Astrocyte of the spinal cord (primary cell): Measurements from ENCODE around the gene CASK.

Source experiments
- DNase-seq: peaks from one replicate; pipeline ENCODE4 v3.0.0; 2011; ENCODE audit warnings: low read depth, low spot score
- H3K4me3 ChIP-seq: 2 replicates; pipeline ENCODE4 v1.5.1; 2011; ENCODE audit warnings: low read depth, mild to moderate bottlenecking, low read length, moderate library complexity
- CTCF ChIP-seq: IDR thresholded peaks from 2 replicates; pipeline ENCODE4 v1.5.1; 2012; ENCODE audit warnings: low read depth, mild to moderate bottlenecking, low read length, inconsistent platforms
- in situ Hi-C: cut with HindIII; loops from 2 replicates; pipeline ENCODE4 v1.10.0; 2017; ENCODE audit warnings: low sequenced_read_pairs

The CASK gene

GRCh38 chrX:41705042-41705441 lies 218.3 kb downstream of the CASK start:
- no peak for TF ChIP-seq CTCF
- no peak overlapping the region for H3K4me3 ChIP-seq
- in situ Hi-C loops, result no loop called here
- DNase-seq, result no peak

- in situ Hi-C loops, result no loop called here
- TF ChIP-seq CTCF, result no peak
- DNase-seq, result no peak
- H3K4me3 ChIP-seq, result no peak overlapping the region
Observed at GRCh38 chrX:41703574-41704029, 219.8 kb downstream of the CASK start.

DNA sequence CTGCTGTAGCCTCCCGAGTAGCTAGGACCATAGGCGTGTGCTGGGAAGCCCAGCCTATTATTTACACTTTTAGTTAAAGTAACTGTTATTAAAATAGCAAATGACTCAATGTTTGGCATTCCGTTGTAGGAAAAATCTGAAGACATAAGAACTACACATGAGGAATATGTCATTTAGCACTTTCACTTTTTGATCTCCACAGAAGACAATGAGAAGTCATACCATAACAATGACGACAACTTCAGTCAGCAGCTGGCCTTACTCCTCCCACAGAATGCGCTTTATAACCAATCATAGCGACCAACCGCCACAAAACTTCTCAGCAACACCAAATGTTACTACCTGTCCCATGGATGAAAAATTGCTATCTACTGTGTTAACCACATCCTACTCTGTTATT lies 227.9 kb downstream of the CASK start:
- no peak for TF ChIP-seq CTCF
- in situ Hi-C loops, result no loop called here
- peak; percentile 23 for DNase-seq
- no peak overlapping the region for H3K4me3 ChIP-seq

DNA sequence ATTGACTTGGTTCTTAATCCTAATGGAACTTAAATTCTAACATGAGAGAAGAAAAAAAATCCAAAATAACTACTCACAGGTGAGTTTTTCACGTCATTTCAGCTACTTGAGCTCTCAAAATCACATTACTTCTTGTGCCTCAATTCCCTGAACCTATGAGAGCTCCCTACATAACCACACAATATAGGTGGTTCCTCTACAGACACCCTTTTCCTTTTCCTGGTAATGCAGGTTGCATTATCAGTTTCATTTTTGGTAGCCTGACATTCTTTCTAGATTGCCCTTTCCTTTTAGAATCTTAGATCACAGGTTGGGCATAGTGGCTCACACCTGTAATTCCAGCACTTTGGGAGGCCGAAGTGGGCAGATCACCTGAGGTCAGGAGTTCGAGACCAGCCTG lies 230.3 kb downstream of the CASK start:
- in situ Hi-C loops, result no loop called here
- DNase-seq, result no peak
- TF ChIP-seq CTCF, result no peak

DNA sequence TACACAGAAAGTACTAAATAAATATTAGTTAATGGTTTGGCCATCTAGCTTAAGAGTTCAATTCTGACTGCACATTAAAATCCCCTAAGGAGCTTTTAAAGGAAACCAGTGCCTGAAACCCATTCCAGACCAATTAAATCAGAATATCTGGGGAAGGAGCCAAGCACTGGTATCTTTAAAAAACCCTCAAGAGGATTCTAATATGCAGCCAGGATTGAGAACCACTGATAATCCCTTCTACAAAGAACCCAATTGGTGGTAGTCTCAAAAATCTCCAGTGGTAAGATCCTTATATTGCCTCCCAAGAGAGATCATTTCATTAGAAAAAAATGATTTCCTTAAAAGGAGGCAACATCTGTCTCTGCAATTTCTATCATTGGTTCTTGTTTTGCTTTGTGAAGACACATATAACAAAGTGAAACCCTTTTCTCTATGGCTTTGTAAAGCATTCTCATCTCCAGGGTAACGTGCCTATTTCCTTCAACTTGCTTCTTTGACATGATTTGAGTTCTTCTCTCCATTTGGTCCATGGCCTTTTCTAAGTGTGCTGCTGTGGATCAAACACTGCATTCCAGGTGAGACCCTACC lies 231.1 kb downstream of the CASK start:
- no peak overlapping the region for H3K4me3 ChIP-seq
- peak; percentile 60 for DNase-seq
- in situ Hi-C loops, result no loop called here
- TF ChIP-seq CTCF, result no peak

More for the DNA sequence above, 230.3 kb downstream of the CASK start:
- no peak overlapping the region for H3K4me3 ChIP-seq

- TF ChIP-seq CTCF, result no peak
- in situ Hi-C loops, result no loop called here
- DNase-seq, result no peak
- H3K4me3 ChIP-seq, result no peak overlapping the region
Observed at GRCh38 chrX:41689711-41690110, 233.6 kb downstream of the CASK start.

DNA sequence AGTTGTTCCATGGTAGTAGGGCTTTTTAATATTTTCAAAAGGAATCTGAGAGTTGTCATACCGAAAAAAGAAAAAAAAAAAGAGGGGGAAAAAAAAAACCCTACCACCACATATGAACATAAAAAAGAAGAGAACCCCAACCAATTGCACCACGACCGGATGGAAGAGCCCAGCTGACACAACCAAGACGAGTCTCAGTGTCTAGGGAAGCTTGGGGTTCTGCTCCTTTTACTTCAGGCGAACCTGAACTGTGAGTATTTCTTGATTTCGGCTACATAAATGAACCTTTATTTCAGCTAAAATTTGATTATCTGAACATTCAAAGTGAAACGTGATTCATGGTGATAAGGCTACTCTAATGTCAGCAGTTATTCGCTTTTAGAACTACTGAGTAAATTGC lies 234.5 kb downstream of the CASK start, which contains the start of gene GPR34:
Gene GPR34, plus strand, starts transcription at position 139 of the 400 bp plus-strand sequence. CDS start 6,661 bp downstream, outside the sequence.
- H3K4me3 ChIP-seq, result no peak within 1 kb of the TSS
- no peak for TF ChIP-seq CTCF
- in situ Hi-C loops, result no loop called here
- DNase-seq, result no peak
